ENCODE measurements around the gene FLT1. TPM values are rescaled to one million over a fixed set of nuclear protein-coding genes. Genes with fewer than 3 reads are reported as not detected.

FLT1 gene
- polyA plus RNA-seq, 2 donors = 1.2 to 2.1 TPM

- Histone ChIP-seq H3K27me3 (ENCODE audit: control insufficient read depth in 1 of 2, insufficient read depth in 2 of 2, low read length in 2 of 2) (peaks cover 0 to 2% of the 10 kb centered on the region in 2 donors), H3K4me3 (ENCODE audit: low read depth in 1 of 2, low read length in 2 of 2) (no peak overlapping the region), H3K9me3 (ENCODE audit: control insufficient read depth in 2 of 2, insufficient read depth in 1 of 2, low read depth in 1 of 2, low read length in 1 of 2) (no peaks in the 10 kb centered on the region), H3K27ac (ENCODE audit: low read depth in 2 of 2, low read length in 1 of 2) (no peak overlapping the region), H3K36me3 (ENCODE audit: control insufficient read depth in 2 of 2, insufficient read depth in 2 of 2, low read length in 1 of 2) (no peaks in the 10 kb centered on the region), H3K4me1 (ENCODE audit: control insufficient read depth in 2 of 2, insufficient read depth in 2 of 2, low read length in 1 of 2) (no peaks in the 10 kb centered on the region)
- 67 to 80% methylated on average over 1 of the region's 1 CpG for WGBS, 2 donors
These were observed 15.9 kb downstream of the FLT1 start for GRCh38 chr13:28479005-28479404.

- Histone ChIP-seq H3K36me3 (ENCODE audit: control insufficient read depth in 2 of 2, insufficient read depth in 2 of 2, low read length in 1 of 2) (no peaks in the 10 kb centered on the region), H3K27me3 (ENCODE audit: control insufficient read depth in 1 of 2, insufficient read depth in 2 of 2, low read length in 2 of 2) (peaks cover 0 to 2% of the 10 kb centered on the region in 2 donors), H3K9me3 (ENCODE audit: control insufficient read depth in 2 of 2, insufficient read depth in 1 of 2, low read depth in 1 of 2, low read length in 1 of 2) (no peaks in the 10 kb centered on the region), H3K4me3 (ENCODE audit: low read depth in 1 of 2, low read length in 2 of 2) (no peak overlapping the region), H3K4me1 (ENCODE audit: control insufficient read depth in 2 of 2, insufficient read depth in 2 of 2, low read length in 1 of 2) (no peaks in the 10 kb centered on the region), H3K27ac (ENCODE audit: low read depth in 2 of 2, low read length in 1 of 2) (no peak overlapping the region)
- WGBS, 2 donors = 46 to 61% methylated on average over 3 of the region's 3 CpGs
These were observed 16.8 kb downstream of the FLT1 start for GRCh38 chr13:28478127-28478526.

GRCh38 chr13:28477709-28477973 lies 17.3 kb downstream of the FLT1 start:
- WGBS, 2 donors = 63 to 75% methylated on average over 3 of the region's 3 CpGs
- Histone ChIP-seq H3K36me3 (ENCODE audit: control insufficient read depth in 2 of 2, insufficient read depth in 2 of 2, low read length in 1 of 2) (no peaks in the 10 kb centered on the region), H3K27me3 (ENCODE audit: control insufficient read depth in 1 of 2, insufficient read depth in 2 of 2, low read length in 2 of 2) (peaks cover 0 to 2% of the 10 kb centered on the region in 2 donors), H3K4me3 (ENCODE audit: low read depth in 1 of 2, low read length in 2 of 2) (no peak overlapping the region), H3K4me1 (ENCODE audit: control insufficient read depth in 2 of 2, insufficient read depth in 2 of 2, low read length in 1 of 2) (no peaks in the 10 kb centered on the region), H3K9me3 (ENCODE audit: control insufficient read depth in 2 of 2, insufficient read depth in 1 of 2, low read depth in 1 of 2, low read length in 1 of 2) (no peaks in the 10 kb centered on the region), H3K27ac (ENCODE audit: low read depth in 2 of 2, low read length in 1 of 2) (no peak overlapping the region)

GRCh38 chr13:28476919-28477708 lies 17.8 kb downstream of the FLT1 start:
- Histone ChIP-seq H3K36me3 (ENCODE audit: control insufficient read depth in 2 of 2, insufficient read depth in 2 of 2, low read length in 1 of 2) (no peaks in the 10 kb centered on the region), H3K27ac (ENCODE audit: low read depth in 2 of 2, low read length in 1 of 2) (no peak overlapping the region), H3K4me1 (ENCODE audit: control insufficient read depth in 2 of 2, insufficient read depth in 2 of 2, low read length in 1 of 2) (no peaks in the 10 kb centered on the region), H3K9me3 (ENCODE audit: control insufficient read depth in 2 of 2, insufficient read depth in 1 of 2, low read depth in 1 of 2, low read length in 1 of 2) (no peaks in the 10 kb centered on the region), H3K4me3 (ENCODE audit: low read depth in 1 of 2, low read length in 2 of 2) (no peak overlapping the region), H3K27me3 (ENCODE audit: control insufficient read depth in 1 of 2, insufficient read depth in 2 of 2, low read length in 2 of 2) (peaks cover 0 to 2% of the 10 kb centered on the region in 2 donors)
- WGBS, 2 donors = 53 to 56% methylated on average over 11 of the region's 11 CpGs

- Histone ChIP-seq H3K36me3 (ENCODE audit: control insufficient read depth in 2 of 2, insufficient read depth in 2 of 2, low read length in 1 of 2) (no peaks in the 10 kb centered on the region), H3K9me3 (ENCODE audit: control insufficient read depth in 2 of 2, insufficient read depth in 1 of 2, low read depth in 1 of 2, low read length in 1 of 2) (no peaks in the 10 kb centered on the region), H3K4me1 (ENCODE audit: control insufficient read depth in 2 of 2, insufficient read depth in 2 of 2, low read length in 1 of 2) (no peaks in the 10 kb centered on the region), H3K27ac (ENCODE audit: low read depth in 2 of 2, low read length in 1 of 2) (no peak overlapping the region), H3K4me3 (ENCODE audit: low read depth in 1 of 2, low read length in 2 of 2) (no peak overlapping the region), H3K27me3 (ENCODE audit: control insufficient read depth in 1 of 2, insufficient read depth in 2 of 2, low read length in 2 of 2) (no peaks in the 10 kb centered on the region)
- WGBS, 2 donors = 43 to 53% methylated on average over 7 of the region's 7 CpGs
These were observed 18.8 kb downstream of the FLT1 start for GRCh38 chr13:28475916-28476725.

GRCh38 chr13:28474491-28475134 lies 20.3 kb downstream of the FLT1 start:
- Histone ChIP-seq H3K9me3 (ENCODE audit: control insufficient read depth in 2 of 2, insufficient read depth in 1 of 2, low read depth in 1 of 2, low read length in 1 of 2) (no peaks in the 10 kb centered on the region), H3K4me3 (ENCODE audit: low read depth in 1 of 2, low read length in 2 of 2) (no peak overlapping the region), H3K4me1 (ENCODE audit: control insufficient read depth in 2 of 2, insufficient read depth in 2 of 2, low read length in 1 of 2) (no peaks in the 10 kb centered on the region), H3K36me3 (ENCODE audit: control insufficient read depth in 2 of 2, insufficient read depth in 2 of 2, low read length in 1 of 2) (no peaks in the 10 kb centered on the region), H3K27me3 (ENCODE audit: control insufficient read depth in 1 of 2, insufficient read depth in 2 of 2, low read length in 2 of 2) (no peaks in the 10 kb centered on the region), H3K27ac (ENCODE audit: low read depth in 2 of 2, low read length in 1 of 2) (no peak overlapping the region)
- 89 to 93% methylated on average over 1 of the region's 1 CpG for WGBS, 2 donors

GRCh38 chr13:28473044-28473443 lies 21.9 kb downstream of the FLT1 start:
- WGBS, 2 donors = 87 to 88% methylated on average over 7 of the region's 7 CpGs
- H3K36me3 ChIP-seq (ENCODE audit: control insufficient read depth in 2 of 2, insufficient read depth in 2 of 2, low read length in 1 of 2) = no peaks in the 10 kb centered on the region
- no peak overlapping the region for H3K27ac ChIP-seq (ENCODE audit: low read depth in 2 of 2, low read length in 1 of 2)
- H3K27me3 ChIP-seq (ENCODE audit: control insufficient read depth in 1 of 2, insufficient read depth in 2 of 2, low read length in 2 of 2) = no peaks in the 10 kb centered on the region
- no peak overlapping the region for H3K4me3 ChIP-seq (ENCODE audit: low read depth in 1 of 2, low read length in 2 of 2)
- no peaks in the 10 kb centered on the region for H3K4me1 ChIP-seq (ENCODE audit: control insufficient read depth in 2 of 2, insufficient read depth in 2 of 2, low read length in 1 of 2)
- H3K9me3 ChIP-seq (ENCODE audit: control insufficient read depth in 2 of 2, insufficient read depth in 1 of 2, low read depth in 1 of 2, low read length in 1 of 2) = no peaks in the 10 kb centered on the region

GRCh38 chr13:28471421-28471820 lies 23.5 kb downstream of the FLT1 start:
- WGBS, 2 donors = 76 to 77% methylated on average over 2 of the region's 2 CpGs
- no peaks in the 10 kb centered on the region for H3K36me3 ChIP-seq (ENCODE audit: control insufficient read depth in 2 of 2, insufficient read depth in 2 of 2, low read length in 1 of 2)
- H3K9me3 ChIP-seq (ENCODE audit: control insufficient read depth in 2 of 2, insufficient read depth in 1 of 2, low read depth in 1 of 2, low read length in 1 of 2) = no peaks in the 10 kb centered on the region
- no peak overlapping the region for H3K4me3 ChIP-seq (ENCODE audit: low read depth in 1 of 2, low read length in 2 of 2)
- H3K4me1 ChIP-seq (ENCODE audit: control insufficient read depth in 2 of 2, insufficient read depth in 2 of 2, low read length in 1 of 2) = no peaks in the 10 kb centered on the region
- H3K27me3 ChIP-seq (ENCODE audit: control insufficient read depth in 1 of 2, insufficient read depth in 2 of 2, low read length in 2 of 2) = no peaks in the 10 kb centered on the region
- no peak overlapping the region for H3K27ac ChIP-seq (ENCODE audit: low read depth in 2 of 2, low read length in 1 of 2)

- H3K4me3 ChIP-seq (ENCODE audit: low read depth in 1 of 2, low read length in 2 of 2) = no peak overlapping the region
- no peaks in the 10 kb centered on the region for H3K27me3 ChIP-seq (ENCODE audit: control insufficient read depth in 1 of 2, insufficient read depth in 2 of 2, low read length in 2 of 2)
- H3K9me3 ChIP-seq (ENCODE audit: control insufficient read depth in 2 of 2, insufficient read depth in 1 of 2, low read depth in 1 of 2, low read length in 1 of 2) = no peaks in the 10 kb centered on the region
- H3K27ac ChIP-seq (ENCODE audit: low read depth in 2 of 2, low read length in 1 of 2) = no peak overlapping the region
- WGBS, 2 donors = 74 to 82% methylated on average over 4 of the region's 4 CpGs
- H3K36me3 ChIP-seq (ENCODE audit: control insufficient read depth in 2 of 2, insufficient read depth in 2 of 2, low read length in 1 of 2) = no peaks in the 10 kb centered on the region
- H3K4me1 ChIP-seq (ENCODE audit: control insufficient read depth in 2 of 2, insufficient read depth in 2 of 2, low read length in 1 of 2) = no peaks in the 10 kb centered on the region
These were observed 24.6 kb downstream of the FLT1 start for GRCh38 chr13:28470296-28470695.
